Liver (tissue), 2 donors: ENCODE measurements around the gene SHC2.
"Not testable (repeated sequence)": the region's sequence is repeated elsewhere in the genome, so short reads cannot be mapped to it uniquely, and the experiment has no call there.

ENCODE experiments used
- GABPA ChIP-seq, 2 donors: IDR thresholded peaks in 1 of 2; conservative IDR thresholded peaks in 1 of 2; 2 replicates each; pipeline ENCODE4 v1.6.1; 2016; ENCODE audit warnings: antibody characterized with exemption in 2 of 2, mild to moderate bottlenecking in 1 of 2, moderate library complexity in 1 of 2
- HNF4G ChIP-seq: IDR thresholded peaks from 2 replicates; pipeline ENCODE4 v1.6.1; 2016; ENCODE audit warnings: antibody characterized with exemption
- SP1 ChIP-seq: IDR thresholded peaks from 2 replicates; pipeline ENCODE4 v1.6.1; 2018; ENCODE audit warnings: antibody characterized with exemption, mild to moderate bottlenecking
- YY1 ChIP-seq: IDR thresholded peaks from 2 replicates; pipeline ENCODE4 v1.6.1; 2016; ENCODE audit warnings: antibody characterized with exemption, mild to moderate bottlenecking
- TF ChIP-seq, protein P1 (sequence below): IDR thresholded peaks from 2 replicates; pipeline ENCODE4 v1.6.1; 2016; ENCODE audit warnings: antibody characterized with exemption, mild to moderate bottlenecking
- TF ChIP-seq, protein P2 (sequence below): IDR thresholded peaks from 2 replicates; pipeline ENCODE4 v1.6.1; 2016; ENCODE audit warnings: antibody characterized with exemption
- donor health status: healthy.

DNA sequence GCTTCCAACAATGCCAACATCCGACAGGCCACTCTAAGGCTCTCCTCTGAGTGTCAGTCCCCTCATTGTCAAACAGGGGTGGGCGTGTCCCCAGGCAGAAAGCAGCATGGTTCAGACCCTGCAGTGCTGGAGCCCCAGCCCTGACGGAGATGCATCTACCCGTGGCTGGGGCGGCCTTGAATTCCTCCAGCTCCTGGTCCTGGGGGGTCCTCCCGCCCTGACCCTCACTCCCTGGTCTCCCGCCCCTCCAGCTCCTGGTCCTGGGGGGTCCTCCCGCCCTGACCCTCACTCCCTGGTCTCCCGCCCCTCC is 38.0 kb downstream of the SHC2 start:
- not testable (repeated sequence) for TF ChIP-seq SP1; HNF4G; YY1; GABPA (IDR thresholded peaks at IDR 0.05 in 1 of 2, conservative IDR thresholded peaks at IDR 0.05 in 1 of 2)
- TF ChIP-seq, protein P1, sequence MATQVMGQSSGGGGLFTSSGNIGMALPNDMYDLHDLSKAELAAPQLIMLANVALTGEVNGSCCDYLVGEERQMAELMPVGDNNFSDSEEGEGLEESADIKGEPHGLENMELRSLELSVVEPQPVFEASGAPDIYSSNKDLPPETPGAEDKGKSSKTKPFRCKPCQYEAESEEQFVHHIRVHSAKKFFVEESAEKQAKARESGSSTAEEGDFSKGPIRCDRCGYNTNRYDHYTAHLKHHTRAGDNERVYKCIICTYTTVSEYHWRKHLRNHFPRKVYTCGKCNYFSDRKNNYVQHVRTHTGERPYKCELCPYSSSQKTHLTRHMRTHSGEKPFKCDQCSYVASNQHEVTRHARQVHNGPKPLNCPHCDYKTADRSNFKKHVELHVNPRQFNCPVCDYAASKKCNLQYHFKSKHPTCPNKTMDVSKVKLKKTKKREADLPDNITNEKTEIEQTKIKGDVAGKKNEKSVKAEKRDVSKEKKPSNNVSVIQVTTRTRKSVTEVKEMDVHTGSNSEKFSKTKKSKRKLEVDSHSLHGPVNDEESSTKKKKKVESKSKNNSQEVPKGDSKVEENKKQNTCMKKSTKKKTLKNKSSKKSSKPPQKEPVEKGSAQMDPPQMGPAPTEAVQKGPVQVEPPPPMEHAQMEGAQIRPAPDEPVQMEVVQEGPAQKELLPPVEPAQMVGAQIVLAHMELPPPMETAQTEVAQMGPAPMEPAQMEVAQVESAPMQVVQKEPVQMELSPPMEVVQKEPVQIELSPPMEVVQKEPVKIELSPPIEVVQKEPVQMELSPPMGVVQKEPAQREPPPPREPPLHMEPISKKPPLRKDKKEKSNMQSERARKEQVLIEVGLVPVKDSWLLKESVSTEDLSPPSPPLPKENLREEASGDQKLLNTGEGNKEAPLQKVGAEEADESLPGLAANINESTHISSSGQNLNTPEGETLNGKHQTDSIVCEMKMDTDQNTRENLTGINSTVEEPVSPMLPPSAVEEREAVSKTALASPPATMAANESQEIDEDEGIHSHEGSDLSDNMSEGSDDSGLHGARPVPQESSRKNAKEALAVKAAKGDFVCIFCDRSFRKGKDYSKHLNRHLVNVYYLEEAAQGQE: not testable (repeated sequence)
- TF ChIP-seq, protein P2, sequence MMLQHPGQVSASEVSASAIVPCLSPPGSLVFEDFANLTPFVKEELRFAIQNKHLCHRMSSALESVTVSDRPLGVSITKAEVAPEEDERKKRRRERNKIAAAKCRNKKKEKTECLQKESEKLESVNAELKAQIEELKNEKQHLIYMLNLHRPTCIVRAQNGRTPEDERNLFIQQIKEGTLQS: not testable (repeated sequence)
